Measurements from ENCODE around the gene SF3B1. TPM values are rescaled to one million over a fixed set of nuclear protein-coding genes. Genes with fewer than 3 reads are reported as not detected.
A peak's percentile ranks its signal among the peaks of the same experiment; 100 is the strongest.

Gene SF3B1
- total and polyA plus RNA-seq, 2 of the 13 experiments (the other 11 are each of a cell fraction or from before 2014, with no cell fraction given) = 387 to 750 TPM

DNA sequence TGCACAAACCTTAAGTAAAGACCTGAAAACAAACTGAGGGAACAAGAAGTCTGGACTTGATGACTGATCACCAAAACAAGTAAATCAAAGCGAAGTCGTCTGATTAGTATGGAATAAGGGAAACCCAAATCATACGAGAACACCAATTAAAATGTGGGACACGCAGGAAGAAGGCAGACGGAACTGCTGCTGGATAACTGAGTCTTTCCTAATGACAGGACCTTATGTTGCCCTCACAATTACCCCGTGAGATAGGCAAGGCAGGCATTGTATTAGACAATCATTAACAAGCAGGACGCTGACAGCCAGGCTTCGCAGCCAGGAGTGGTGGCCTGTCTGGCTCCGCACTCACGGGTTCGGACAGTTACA is 17.9 kb upstream of the SF3B1 start (continued):
- TF ChIP-seq, protein P1, sequence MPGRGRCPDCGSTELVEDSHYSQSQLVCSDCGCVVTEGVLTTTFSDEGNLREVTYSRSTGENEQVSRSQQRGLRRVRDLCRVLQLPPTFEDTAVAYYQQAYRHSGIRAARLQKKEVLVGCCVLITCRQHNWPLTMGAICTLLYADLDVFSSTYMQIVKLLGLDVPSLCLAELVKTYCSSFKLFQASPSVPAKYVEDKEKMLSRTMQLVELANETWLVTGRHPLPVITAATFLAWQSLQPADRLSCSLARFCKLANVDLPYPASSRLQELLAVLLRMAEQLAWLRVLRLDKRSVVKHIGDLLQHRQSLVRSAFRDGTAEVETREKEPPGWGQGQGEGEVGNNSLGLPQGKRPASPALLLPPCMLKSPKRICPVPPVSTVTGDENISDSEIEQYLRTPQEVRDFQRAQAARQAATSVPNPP (CRISPR knock-in tag; IDR thresholded peaks at IDR 0.05) = 0 out of 2 replicates have a peak, but pooled peaks have one; percentile 16
- peak; percentile 17 for TF ChIP-seq TEAD3 (CRISPR knock-in tag; optimal IDR thresholded peaks at IDR 0.05; ENCODE audit: borderline replicate concordance)
- TF ChIP-seq, protein P2, sequence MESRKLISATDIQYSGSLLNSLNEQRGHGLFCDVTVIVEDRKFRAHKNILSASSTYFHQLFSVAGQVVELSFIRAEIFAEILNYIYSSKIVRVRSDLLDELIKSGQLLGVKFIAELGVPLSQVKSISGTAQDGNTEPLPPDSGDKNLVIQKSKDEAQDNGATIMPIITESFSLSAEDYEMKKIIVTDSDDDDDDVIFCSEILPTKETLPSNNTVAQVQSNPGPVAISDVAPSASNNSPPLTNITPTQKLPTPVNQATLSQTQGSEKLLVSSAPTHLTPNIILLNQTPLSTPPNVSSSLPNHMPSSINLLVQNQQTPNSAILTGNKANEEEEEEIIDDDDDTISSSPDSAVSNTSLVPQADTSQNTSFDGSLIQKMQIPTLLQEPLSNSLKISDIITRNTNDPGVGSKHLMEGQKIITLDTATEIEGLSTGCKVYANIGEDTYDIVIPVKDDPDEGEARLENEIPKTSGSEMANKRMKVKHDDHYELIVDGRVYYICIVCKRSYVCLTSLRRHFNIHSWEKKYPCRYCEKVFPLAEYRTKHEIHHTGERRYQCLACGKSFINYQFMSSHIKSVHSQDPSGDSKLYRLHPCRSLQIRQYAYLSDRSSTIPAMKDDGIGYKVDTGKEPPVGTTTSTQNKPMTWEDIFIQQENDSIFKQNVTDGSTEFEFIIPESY (CRISPR knock-in tag; IDR thresholded peaks at IDR 0.05) = peak; percentile 20; the same call in 1 of the 2 replicates
- peak; percentile 24; the same call in 1 of the 2 replicates for TF ChIP-seq TARDBP (CRISPR knock-in tag; IDR thresholded peaks at IDR 0.05)
- TF ChIP-seq, protein P3, sequence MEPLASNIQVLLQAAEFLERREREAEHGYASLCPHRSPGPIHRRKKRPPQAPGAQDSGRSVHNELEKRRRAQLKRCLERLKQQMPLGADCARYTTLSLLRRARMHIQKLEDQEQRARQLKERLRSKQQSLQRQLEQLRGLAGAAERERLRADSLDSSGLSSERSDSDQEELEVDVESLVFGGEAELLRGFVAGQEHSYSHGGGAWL (CRISPR knock-in tag; IDR thresholded peaks at IDR 0.05) = no peak
- TF ChIP-seq FOXM1 (CRISPR knock-in tag; IDR thresholded peaks at IDR 0.05) = no peak
- TF ChIP-seq, protein P4, sequence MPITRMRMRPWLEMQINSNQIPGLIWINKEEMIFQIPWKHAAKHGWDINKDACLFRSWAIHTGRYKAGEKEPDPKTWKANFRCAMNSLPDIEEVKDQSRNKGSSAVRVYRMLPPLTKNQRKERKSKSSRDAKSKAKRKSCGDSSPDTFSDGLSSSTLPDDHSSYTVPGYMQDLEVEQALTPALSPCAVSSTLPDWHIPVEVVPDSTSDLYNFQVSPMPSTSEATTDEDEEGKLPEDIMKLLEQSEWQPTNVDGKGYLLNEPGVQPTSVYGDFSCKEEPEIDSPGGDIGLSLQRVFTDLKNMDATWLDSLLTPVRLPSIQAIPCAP (CRISPR knock-in tag; IDR thresholded peaks at IDR 0.05; ENCODE audit: low read depth) = no peak
- TF ChIP-seq ZNF619 (CRISPR knock-in tag; IDR thresholded peaks at IDR 0.05) = no peak
- TF ChIP-seq THAP11 (CRISPR knock-in tag; IDR thresholded peaks at IDR 0.05) = no peak
- no peak for TF ChIP-seq KDM2A (CRISPR knock-in tag; IDR thresholded peaks at IDR 0.05; ENCODE audit: borderline replicate concordance, low read depth)
- TF ChIP-seq ZNF674 (CRISPR knock-in tag; IDR thresholded peaks at IDR 0.05; ENCODE audit: low read depth) = no peak
- TF ChIP-seq ZNF781 (CRISPR knock-in tag; IDR thresholded peaks at IDR 0.05; ENCODE audit: borderline replicate concordance, not compliant biosample characterization) = peak; percentile 23
- peak; percentile 9; the same call in 1 of the 2 replicates for TF ChIP-seq RXRB (CRISPR knock-in tag; IDR thresholded peaks at IDR 0.05; ENCODE audit: borderline replicate concordance)
- TF ChIP-seq ZBTB3 (CRISPR knock-in tag; IDR thresholded peaks at IDR 0.05; ENCODE audit: borderline replicate concordance, low read depth) = peak; percentile 23; the same call in 1 of the 2 replicates
- TF ChIP-seq TBX3 (IDR thresholded peaks at IDR 0.05; ENCODE audit: borderline replicate concordance) = peak; percentile 62; the same call in 1 of the 2 replicates
- no peak for TF ChIP-seq ZNF709 (CRISPR knock-in tag; IDR thresholded peaks at IDR 0.05)
- 0 out of 2 replicates have a peak, but pooled peaks have one; percentile 65 for TF ChIP-seq SMYD3 (CRISPR knock-in tag; IDR thresholded peaks at IDR 0.05)
- TF ChIP-seq MLLT10 (CRISPR knock-in tag; IDR thresholded peaks at IDR 0.05) = no peak
- TF ChIP-seq ZBTB7A (CRISPR knock-in tag; IDR thresholded peaks at IDR 0.05) = no peak
- 0 out of 2 replicates have a peak, but pooled peaks have one; percentile 19 for TF ChIP-seq TOPORS (CRISPR knock-in tag; IDR thresholded peaks at IDR 0.05)
- TF ChIP-seq ZNF121 (CRISPR knock-in tag; IDR thresholded peaks at IDR 0.05) = peak; percentile 33; the same call in 1 of the 2 replicates
- TF ChIP-seq, protein P5, sequence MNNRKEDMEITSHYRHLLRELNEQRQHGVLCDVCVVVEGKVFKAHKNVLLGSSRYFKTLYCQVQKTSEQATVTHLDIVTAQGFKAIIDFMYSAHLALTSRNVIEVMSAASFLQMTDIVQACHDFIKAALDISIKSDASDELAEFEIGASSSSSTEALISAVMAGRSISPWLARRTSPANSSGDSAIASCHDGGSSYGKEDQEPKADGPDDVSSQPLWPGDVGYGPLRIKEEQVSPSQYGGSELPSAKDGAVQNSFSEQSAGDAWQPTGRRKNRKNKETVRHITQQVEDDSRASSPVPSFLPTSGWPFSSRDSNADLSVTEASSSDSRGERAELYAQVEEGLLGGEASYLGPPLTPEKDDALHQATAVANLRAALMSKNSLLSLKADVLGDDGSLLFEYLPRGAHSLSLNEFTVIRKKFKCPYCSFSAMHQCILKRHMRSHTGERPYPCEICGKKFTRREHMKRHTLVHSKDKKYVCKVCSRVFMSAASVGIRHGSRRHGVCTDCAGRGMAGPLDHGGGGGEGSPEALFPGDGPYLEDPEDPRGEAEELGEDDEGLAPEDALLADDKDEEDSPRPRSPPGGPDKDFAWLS (CRISPR knock-in tag; IDR thresholded peaks at IDR 0.05; ENCODE audit: borderline replicate concordance) = no peak
- no peak for TF ChIP-seq PAF1 (CRISPR knock-in tag; IDR thresholded peaks at IDR 0.05)
- no peak for TF ChIP-seq NFE2L2 (IDR thresholded peaks at IDR 0.05; ENCODE audit: low read length)
- no peak; the same call in 1 of the 2 replicates for TF ChIP-seq SRF (IDR thresholded peaks at IDR 0.05; ENCODE audit: low read depth, low read length)
- TF ChIP-seq SUZ12 (IDR thresholded peaks at IDR 0.05; ENCODE audit: low read depth, low read length) = no peak
- 0 out of 2 replicates have a peak, but pooled peaks have one; percentile 9 for TF ChIP-seq ZNF782 (CRISPR knock-in tag; IDR thresholded peaks at IDR 0.05; ENCODE audit: borderline replicate concordance)
